Activated gamma-delta T cell (primary cell): ENCODE results near the gene PROSER3.

ENCODE experiments used
- DNase-seq: peaks from one replicate; lab custom pipeline; 2025; lab: John Stamatoyannopoulos, UW

PROSER3 gene

DNA sequence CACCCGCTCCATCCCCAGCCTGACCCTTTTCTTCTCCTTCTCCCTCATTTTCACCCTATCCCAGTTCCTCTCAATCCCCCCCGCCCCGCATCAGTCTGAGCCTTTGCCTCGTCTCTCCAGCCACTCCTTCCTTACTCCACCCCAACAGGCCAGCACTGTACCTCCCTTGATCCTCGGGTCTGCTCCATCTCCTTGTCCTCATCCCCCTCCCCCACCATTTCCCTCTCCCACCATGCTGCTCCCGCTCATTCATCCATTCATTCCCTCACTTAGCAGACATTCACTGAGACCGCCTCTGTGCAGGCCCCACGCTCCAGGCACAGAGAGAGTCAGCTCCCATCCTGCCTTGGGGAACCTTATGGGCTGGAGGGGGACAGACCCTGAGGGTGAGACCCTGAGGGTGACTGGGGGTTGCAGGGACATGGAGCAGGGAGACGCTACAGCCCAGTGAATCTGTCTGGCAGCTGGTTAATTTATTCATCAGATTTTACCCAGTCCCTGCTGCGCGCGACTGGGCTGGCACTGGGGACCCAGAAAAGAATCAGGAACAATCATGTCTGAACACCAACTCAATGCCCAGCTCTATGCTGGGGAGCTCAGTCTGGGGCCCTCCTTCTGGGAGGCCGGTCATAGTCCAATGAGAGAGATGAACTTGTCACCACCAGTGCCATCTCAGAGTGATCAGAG is 18.3 kb downstream of the PROSER3 start:
- DNase-seq: no peak

DNA sequence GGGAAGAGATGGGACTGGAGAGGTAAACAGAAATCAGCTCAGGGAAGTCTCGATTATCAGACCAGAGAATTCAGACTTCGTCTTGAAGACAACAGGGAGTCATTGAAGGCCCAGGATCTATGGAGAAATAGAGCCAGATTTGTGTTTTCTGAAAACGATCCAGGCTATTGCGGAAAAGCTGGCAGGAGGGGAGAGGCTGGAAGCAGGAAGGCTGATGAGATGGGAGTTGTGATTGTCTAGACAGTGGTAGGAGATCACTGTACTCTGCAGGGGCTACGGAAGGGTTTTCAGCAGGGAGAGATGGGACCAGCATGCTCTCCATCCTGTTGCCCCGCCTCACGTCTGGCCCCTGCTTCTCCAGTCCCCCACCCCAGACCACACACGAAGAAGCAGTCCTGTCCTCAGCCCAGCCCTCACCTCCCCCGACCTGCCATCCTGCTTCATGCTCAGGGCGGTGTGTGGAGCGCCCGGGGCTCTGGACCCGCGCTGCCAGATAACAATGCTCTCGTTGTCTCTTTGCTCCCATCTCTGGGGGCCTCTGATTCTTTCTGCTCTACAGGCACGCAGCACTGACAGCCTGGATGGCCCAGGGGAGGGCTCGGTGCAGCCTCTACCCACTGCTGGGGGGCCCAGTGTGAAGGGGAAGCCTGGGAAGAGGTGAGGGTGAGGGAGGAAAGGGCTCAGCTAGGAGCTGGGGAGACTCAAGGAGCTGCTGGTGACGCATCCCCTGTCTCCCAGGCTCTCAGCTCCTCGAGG is 19.3 kb downstream of the PROSER3 start:
- no peak for DNase-seq

DNA sequence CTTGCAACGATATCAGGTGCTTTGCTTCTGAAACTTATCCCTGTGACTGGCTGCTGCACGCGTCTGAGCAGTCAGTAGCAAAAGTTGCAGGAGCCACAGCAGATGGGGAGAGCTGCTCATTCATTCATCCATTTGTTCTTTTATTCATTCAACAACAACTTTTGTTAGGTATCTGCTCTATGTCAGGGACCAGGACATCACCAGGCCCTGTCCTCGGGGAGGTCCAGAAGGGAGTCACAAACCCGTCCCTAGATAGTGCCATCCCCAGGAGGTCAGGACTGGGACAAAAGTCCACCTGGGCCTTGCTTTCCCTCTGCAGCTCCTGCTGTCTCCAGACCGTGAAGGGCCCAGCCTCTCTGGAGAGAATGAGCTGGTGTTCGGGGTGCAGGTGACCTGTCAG is 20.0 kb downstream of the PROSER3 start:
- no peak for DNase-seq

- DNase-seq: no peak
Measured at GRCh38 chr19:35779033-35779432, 21.1 kb downstream of the PROSER3 start.

DNA sequence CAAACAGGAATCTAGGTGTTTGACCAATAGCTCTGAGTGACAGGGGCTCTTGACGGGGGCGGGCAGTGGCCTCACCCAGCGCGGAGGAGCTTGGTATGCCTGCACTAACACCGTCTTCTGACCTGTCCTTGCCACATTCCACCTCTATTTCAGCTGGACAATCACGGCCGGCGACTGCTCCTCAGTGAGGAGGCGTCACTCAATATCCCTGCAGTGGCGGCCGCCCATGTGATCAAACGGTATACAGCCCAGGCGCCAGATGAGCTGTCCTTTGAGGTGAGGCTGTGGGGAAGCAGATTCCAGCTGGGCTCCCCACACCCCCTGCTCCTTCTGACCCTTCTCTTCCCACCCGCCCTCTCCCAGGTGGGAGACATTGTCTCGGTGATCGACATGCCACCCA is 22.1 kb downstream of the PROSER3 start:
- no peak for DNase-seq

DNA sequence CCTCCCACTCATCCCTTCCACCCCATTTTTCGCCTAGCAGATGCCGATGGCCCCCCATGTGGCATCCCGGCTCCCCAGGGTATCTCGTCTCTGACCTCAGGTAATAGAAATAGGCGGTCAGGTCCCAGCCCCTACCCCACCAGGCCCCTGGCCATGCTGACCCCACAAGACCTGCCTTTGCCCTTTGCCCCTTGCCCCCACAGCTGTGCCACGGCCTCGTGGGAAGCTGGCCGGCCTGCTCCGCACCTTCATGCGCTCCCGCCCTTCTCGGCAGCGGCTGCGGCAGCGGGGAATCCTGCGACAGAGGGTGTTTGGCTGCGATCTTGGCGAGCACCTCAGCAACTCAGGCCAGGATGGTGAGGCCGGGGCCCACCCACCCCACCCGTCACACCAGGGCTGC is 22.7 kb downstream of the PROSER3 start:
- DNase-seq: no peak

DNA sequence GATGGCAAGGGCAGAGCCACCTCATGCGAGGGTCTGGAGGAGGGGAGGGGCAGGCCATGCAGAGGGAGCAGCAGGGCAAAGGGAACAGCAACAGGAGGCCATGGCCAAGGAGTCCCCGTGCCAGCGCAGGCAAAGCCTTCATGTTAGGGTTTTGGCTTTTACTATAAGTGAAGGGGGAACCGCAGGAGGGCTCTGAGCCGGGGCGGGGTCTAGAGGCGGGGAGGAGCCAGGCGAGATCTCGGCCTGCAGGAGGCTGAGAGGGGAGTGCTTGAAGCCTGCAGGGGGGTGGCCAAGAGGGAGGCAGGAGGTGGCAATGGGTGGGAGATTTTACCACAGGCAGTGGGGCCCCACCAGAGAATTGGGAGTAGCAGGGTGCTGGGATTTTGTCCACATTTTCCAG is 23.7 kb downstream of the PROSER3 start:
- no peak for DNase-seq

DNA sequence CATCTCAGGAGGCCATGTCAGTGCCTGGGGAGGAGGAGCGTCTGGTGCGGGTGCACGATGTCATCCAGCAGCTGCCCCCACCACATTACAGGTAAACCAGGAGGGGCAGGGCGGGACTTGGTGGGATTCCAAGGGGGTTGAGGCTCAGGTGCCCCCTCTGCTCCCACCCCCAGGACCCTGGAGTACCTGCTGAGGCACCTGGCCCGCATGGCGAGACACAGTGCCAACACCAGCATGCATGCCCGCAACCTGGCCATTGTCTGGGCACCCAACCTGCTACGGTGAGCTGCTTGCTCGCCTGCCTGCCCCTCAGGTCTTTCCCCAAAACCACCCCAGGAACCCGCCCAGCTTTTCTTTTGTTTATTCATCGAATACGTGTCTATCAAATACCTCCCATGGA is 24.6 kb downstream of the PROSER3 start:
- no peak for DNase-seq

DNA sequence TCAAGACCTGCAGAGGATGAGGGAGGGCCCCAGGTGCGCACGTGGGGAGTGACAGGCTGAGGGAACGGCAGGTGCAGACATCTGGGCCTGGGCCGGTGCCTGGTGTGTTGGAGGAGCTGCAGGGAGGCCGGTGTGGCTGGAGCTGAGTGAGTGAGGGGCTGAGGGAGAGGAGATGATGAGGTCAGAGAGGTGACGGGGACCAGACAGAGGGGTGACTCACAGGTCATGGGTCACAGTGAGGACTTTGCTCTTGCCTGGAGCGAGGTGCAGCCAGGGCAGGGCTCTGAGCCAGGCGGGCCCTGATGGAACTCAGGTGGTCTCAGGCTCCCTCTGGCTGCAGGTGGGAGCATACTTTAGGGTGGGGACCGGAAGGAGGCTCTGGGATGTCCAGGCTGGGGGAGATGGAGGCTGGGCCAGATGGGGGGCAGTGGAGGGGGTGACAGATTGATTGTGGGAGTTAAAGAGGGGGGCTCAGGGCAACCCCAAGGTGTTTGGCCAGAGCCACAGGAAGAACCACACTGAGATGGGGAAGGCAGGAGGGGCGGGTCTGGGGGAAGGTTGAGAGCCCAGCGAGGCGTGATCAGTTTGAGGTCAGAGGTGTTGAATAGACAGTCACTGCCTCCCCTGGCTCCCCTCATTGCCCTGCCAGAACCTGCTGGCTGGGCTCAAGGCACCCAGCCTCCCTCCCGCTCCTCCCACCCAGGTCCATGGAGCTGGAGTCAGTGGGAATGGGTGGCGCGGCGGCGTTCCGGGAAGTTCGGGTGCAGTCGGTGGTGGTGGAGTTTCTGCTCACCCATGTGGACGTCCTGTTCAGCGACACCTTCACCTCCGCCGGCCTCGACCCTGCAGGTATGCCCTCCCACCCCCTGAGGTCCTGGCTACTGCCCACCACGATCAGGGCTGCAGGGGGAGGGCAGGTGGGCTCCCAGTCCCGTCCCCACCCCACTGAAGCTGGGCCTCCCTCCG is 25.8 kb downstream of the PROSER3 start:
- no peak for DNase-seq

DNA sequence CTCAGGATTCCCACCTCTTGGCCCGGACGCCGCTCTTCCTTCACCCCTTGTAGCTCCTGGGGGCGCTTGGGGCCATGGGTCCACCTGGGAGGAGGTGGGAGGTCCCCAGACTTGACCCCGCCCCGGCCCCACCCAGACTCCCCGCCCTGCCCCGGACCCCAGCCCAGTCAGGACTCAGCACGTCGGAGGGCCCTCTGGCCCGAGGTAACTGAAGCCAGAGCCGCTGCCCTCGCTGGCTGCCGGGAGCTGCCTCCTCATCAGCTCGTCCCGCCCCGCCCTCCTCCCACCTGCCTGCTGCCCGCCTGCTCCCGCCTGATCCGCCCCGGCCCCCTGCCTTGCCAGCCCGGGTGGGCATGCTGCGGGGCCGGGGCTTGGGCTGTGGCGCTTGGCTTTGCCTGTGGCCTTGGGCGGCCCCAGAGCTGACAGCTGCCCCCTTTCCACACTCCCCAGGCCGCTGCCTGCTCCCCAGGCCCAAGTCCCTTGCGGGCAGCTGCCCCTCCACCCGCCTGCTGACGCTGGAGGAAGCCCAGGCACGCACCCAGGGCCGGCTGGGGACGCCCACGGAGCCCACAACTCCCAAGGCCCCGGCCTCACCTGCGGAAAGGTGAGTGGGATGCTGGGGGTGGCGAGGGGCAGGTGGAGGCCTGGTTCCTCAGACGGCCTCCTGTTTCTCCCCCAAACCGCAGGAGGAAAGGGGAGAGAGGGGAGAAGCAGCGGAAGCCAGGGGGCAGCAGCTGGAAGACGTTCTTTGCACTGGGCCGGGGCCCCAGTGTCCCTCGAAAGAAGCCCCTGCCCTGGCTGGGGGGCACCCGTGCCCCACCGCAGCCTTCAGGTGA is 26.7 kb downstream of the PROSER3 start:
- DNase-seq: no peak

DNA sequence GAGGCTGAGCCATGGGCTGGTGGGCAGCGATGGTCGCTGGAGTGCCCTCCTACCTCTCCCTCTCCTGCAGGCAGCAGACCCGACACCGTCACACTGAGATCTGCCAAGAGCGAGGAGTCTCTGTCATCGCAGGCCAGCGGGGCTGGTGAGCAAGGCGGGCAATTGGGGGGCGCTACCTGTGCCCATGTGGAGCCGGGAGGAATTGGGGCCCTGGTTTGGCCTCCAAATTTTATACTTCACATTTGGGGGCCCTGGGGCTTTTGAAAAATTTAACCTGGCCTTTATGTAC is 27.3 kb downstream of the PROSER3 start:
- no peak for DNase-seq

GRCh38 chr19:35786299-35787160 is 28.6 kb downstream of the PROSER3 start:
- DNase-seq: no peak

DNA sequence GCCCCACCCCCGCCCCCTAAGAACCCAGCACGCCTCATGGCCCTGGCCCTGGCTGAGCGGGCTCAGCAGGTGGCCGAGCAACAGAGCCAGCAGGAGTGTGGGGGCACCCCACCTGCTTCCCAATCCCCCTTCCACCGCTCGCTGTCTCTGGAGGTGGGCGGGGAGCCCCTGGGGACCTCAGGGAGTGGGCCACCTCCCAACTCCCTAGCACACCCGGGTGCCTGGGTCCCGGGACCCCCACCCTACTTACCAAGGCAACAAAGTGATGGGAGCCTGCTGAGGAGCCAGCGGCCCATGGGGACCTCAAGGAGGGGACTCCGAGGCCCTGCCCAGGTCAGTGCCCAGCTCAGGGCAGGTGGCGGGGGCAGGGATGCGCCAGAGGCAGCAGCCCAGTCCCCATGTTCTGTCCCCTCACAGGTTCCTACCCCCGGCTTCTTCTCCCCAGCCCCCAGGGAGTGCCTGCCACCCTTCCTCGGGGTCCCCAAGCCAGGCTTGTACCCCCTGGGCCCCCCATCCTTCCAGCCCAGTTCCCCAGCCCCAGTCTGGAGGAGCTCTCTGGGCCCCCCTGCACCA is 29.3 kb downstream of the PROSER3 start:
- no peak for DNase-seq

DNA sequence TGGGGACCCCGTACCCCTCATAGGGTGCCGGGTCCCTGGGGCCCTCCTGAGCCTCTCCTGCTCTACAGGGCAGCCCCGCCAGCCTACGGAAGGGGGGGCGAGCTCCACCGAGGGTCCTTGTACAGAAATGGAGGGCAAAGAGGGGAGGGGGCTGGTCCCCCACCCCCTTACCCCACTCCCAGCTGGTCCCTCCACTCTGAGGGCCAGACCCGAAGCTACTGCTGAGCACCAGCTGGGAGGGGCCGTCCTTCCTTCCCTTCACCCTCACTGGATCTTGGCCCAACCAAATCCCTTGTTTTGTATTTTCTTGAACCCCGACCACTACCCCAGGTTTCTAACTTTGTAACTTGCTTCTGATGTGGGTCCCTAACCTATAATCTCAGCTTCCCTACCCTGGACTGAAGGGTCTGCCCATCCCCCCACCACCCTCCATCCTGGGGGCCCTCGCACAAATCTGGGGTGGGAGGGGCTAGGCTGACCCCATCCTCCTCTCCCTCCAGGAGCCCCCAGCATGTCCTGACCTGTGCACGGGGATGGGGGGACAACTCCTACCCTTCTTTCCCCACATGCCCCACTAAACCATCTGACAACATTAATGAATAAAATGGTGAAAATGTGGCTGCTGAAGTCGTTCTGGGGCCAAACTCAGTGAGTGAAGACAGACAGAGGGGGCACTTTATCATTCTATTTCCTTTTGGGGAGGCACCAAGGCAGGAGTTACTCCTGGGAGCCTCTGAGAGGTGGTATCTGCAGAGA is 30.4 kb downstream of the PROSER3 start:
- DNase-seq: no peak

GRCh38 chr19:35789195-35789977 is 31.4 kb downstream of the PROSER3 start:
- no peak for DNase-seq

- DNase-seq: no peak
Measured at GRCh38 chr19:35789978-35790944, 32.3 kb downstream of the PROSER3 start.

- no peak for DNase-seq
Measured at GRCh38 chr19:35790981-35791813, 33.2 kb downstream of the PROSER3 start.
